Ovary (tissue), 9 donors: ENCODE data around the gene RERE. TPM values are rescaled to one million over a fixed set of nuclear protein-coding genes. Genes with fewer than 3 reads are reported as not detected.
"Not testable (repeated sequence)": the region's sequence is repeated elsewhere in the genome, so short reads cannot be mapped to it uniquely, and the experiment has no call there.

Experiments
- DNase-seq, 5 donors: peaks; one replicate each; pipeline ENCODE4 v3.0.0-alpha.2; 2019 to 2020
- H3K27ac ChIP-seq, 2 donors: fragments of 200-600 bp; one replicate each; pipeline versions ENCODE4 v1.5.1 to v1.8.0; 2019 to 2022
- H3K27me3 ChIP-seq: fragments of 200-600 bp; one replicate; pipeline ENCODE4 v1.8.0; 2022
- H3K36me3 ChIP-seq: fragments of 200-600 bp; sonication (generic); one replicate; pipeline ENCODE4 v1.5.1; 2019
- H3K4me1 ChIP-seq: one replicate; pipeline ENCODE4 v1.8.1; 2013; ENCODE audit warnings: mild to moderate bottlenecking, moderate library complexity; ENCODE audit not compliant: insufficient read depth
- H3K4me3 ChIP-seq: fragments of 200-600 bp; sonication (generic); one replicate; pipeline ENCODE4 v1.5.1; 2017
- H3K9me3 ChIP-seq, 2 donors: fragments of 200-600 bp in 1 of 2; sonication (generic) in 1 of 2; one replicate each; pipeline versions ENCODE4 v1.5.1 to v1.8.1; 2013 to 2019; ENCODE audit warnings: mild to moderate bottlenecking in 1 of 2, moderate library complexity in 1 of 2
- CTCF ChIP-seq, 3 donors: fragments of 450-650 bp in 2 of 3; fragments of 200-600 bp in 1 of 3; IDR thresholded peaks; one replicate each; pipeline versions ENCODE4 v1.5.1 to v1.8.0; 2016 to 2022; ENCODE audit warnings: antibody characterized with exemption in 3 of 3, mild to moderate bottlenecking in 1 of 3
- EP300 ChIP-seq: sonication (generic); formaldehyde crosslinking; IDR thresholded peaks from one replicate; pipeline ENCODE4 v1.6.1; 2017; ENCODE audit warnings: antibody characterized with exemption
- POLR2A ChIP-seq: fragments of 450-650 bp; IDR thresholded peaks from one replicate; pipeline ENCODE4 v1.6.1; 2017; ENCODE audit warnings: antibody characterized with exemption, mild to moderate bottlenecking, moderate library complexity
- WGBS, 3 donors: extraction: QIAGEN DNeasy Blood & Tissue Kit in 1 of 3; methylation state at CpG; one replicate each; pipeline versions ENCODE4 v1.1.5 to v1.1.7; 2013 to 2017; 5-methylcytosine and 5-hydroxymethylcytosine counted together
- intact Hi-C, 4 donors: fragments of 100-400 bp; cut with DNase I; formaldehyde crosslinking; loops; one replicate each; pipeline versions ENCODE4 v1.11.0 to v1.15.1; 2022 to 2023
- polyA plus RNA-seq, 2 donors: library from polyadenylated mRNA; stranded (reverse); fragments of 200-250 nt in 1 of 2; fragments of 350-450 nt in 1 of 2; fragmentation: Illumina TruSeq in 1 of 2; extraction: RNeasy Lipid Tissue Mini Kit (QIAGEN cat#74804) in 1 of 2; gene quantifications; one replicate each; pipeline ENCODE4 v1.2.3, GENCODE V29; 2013 to 2014
- total RNA-seq, 7 donors: library from RNA; depleted of rRNA in 2 of 7; stranded (reverse); fragments of >200 nt in 2 of 7; fragmentation: NEBNext Ultra II Directional in 3 of 7; extraction: Animal tissue kit (Norgen Biotek cat#: 25700) in 3 of 7; gene quantifications; one replicate each; pipeline versions ENCODE4 v1.1.0 to v1.2.4, GENCODE V29; 2016 to 2023
- donor health status: DM: no; HTN: no; CAD: no; lungs with moderate emphysema.
- donor health status: DM: no; HTN: no; CAD: no.
- donor health status: Bipolar disorder and iron deficiency.
- donor health status: DM: yes; HTN: yes; CAD: no.
- donor health status: DM: no; HTN: no; CAD: no.
- donor health status: DM: yes; HTN: yes; CAD: no.

The RERE gene
- total and polyA plus RNA-seq, 9 donors = 36.7 to 119 (median 114) TPM

DNA sequence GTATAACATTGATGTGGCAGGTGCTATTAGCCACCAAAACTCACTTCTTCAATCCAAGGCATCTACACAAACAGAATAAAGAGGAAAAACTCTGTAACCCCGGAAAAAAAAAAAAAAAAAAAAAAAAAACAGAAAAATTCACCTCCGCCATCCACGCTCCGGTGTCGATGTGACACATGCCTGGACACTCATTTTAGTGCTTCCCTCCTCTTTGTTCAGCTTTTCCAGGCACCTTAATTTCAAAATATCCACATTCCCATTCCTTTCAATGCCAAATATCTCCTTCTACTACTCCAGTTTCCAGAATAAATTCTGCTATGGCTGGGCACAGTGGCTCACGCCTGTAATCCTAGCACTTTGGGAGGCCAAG is 5.8 kb upstream of the RERE start:
- H3K9me3 ChIP-seq = no peaks in the 10 kb centered on the region
- H3K36me3 ChIP-seq = no peaks in the 10 kb centered on the region
- DNase-seq = no peak
- intact Hi-C loops = no loop called here
- TF ChIP-seq CTCF (IDR thresholded peaks at IDR 0.05) (no peak), EP300 (no peak)
- H3K27me3 ChIP-seq = no peaks in the 10 kb centered on the region
- H3K27ac ChIP-seq = no peak overlapping the region
- no peak overlapping the region for H3K4me3 ChIP-seq
- 50 to 52% (median 51%) methylated on average over 6 of the region's 6 CpGs for WGBS, 3 donors
- H3K4me1 ChIP-seq = no peaks in the 10 kb centered on the region

GRCh38 chr1:8822373-8823294 is 5.2 kb upstream of the RERE start:
- intact Hi-C loops = no loop called here
- 43 to 45% (median 45%) methylated on average over 10 of the region's 10 CpGs for WGBS, 3 donors
- Histone ChIP-seq H3K36me3 (no peaks in the 10 kb centered on the region), H3K27ac (no peak overlapping the region), H3K27me3 (no peaks in the 10 kb centered on the region), H3K4me1 (no peaks in the 10 kb centered on the region), H3K9me3 (no peaks in the 10 kb centered on the region), H3K4me3 (no peak overlapping the region)
- no peak for TF ChIP-seq POLR2A
- no peak for TF ChIP-seq EP300
- TF ChIP-seq CTCF (IDR thresholded peaks at IDR 0.05) = no peak
- DNase-seq = no peak

- intact Hi-C loops = no loop called here
- TF ChIP-seq POLR2A (no peak), CTCF (IDR thresholded peaks at IDR 0.05) (no peak), EP300 (no peak)
- WGBS, 3 donors = 63 to 73% (median 69%) methylated on average over 2 of the region's 2 CpGs
- Histone ChIP-seq H3K27me3 (no peaks in the 10 kb centered on the region), H3K4me3 (no peak overlapping the region), H3K36me3 (no peaks in the 10 kb centered on the region), H3K27ac (no peak overlapping the region), H3K9me3 (no peaks in the 10 kb centered on the region), H3K4me1 (no peaks in the 10 kb centered on the region)
- no peak for DNase-seq
Observed at GRCh38 chr1:8821084-8821483, 3.6 kb upstream of the RERE start.

DNA sequence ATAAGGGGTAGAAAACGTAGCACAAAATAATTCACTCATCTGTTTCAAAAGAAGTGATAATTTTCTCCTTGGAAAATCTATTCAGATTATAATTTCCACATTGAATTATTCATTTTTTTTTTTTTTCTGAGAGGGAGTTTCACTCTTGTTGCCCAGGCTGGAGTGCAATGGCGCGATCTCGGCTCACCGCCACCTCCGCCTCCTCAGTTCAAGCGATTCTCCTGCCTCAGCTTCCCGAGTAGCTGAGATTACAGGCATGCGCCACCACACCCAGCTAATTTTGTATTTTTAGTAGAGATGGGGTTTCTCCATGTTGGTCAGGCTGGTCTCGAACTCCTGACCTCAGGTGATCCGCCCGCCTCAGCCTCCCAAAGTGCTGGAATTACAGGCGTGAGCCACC is 1.3 kb upstream of the RERE start:
- H3K9me3 ChIP-seq, H3K36me3 ChIP-seq, intact Hi-C loops, H3K27me3 ChIP-seq, H3K27ac ChIP-seq, H3K4me1 ChIP-seq, H3K4me3 ChIP-seq, DNase-seq: not testable (repeated sequence)
- WGBS, 3 donors = 79 to 91% (median 89%) methylated on average over 12 to 13 of the region's 13 CpGs

- Histone ChIP-seq H3K4me3 (peak overlapping the region; percentile 84), H3K27me3 (no peaks in the 10 kb centered on the region), H3K9me3 (no peaks in the 10 kb centered on the region), H3K27ac (peak overlapping the region; percentile 94 to 97), H3K36me3 (no peaks in the 10 kb centered on the region), H3K4me1 (no peaks in the 10 kb centered on the region)
- TF ChIP-seq EP300 (no peak), POLR2A (no peak), CTCF (IDR thresholded peaks at IDR 0.05) (no peak)
- WGBS, 3 donors = 5 to 18% (median 10%) methylated on average over 4 of the region's 4 CpGs
- peak in 3 of 5 donors; percentile 25 to 66 (median 66) for DNase-seq
- intact Hi-C loops = no loop called here
Observed at GRCh38 chr1:8818325-8818775, 910 bp upstream of the RERE start.
